NCI-H1436 (cell line): Measurements from ENCODE around the gene TMEM92.
"Not testable (repeated sequence)": the region's sequence is repeated elsewhere in the genome, so short reads cannot be mapped to it uniquely, and the experiment has no call there.

ENCODE experiments used
- DNase-seq: peaks from one replicate; lab custom pipeline; 2025; lab: John Stamatoyannopoulos, UW

Gene TMEM92

GRCh38 chr17:50276588-50277356, 2.5 kb downstream of the TMEM92 start:
- DNase-seq, result no peak

GRCh38 chr17:50277357-50277754, 3.1 kb downstream of the TMEM92 start:
- no peak for DNase-seq

- DNase-seq, result no peak
Measured at GRCh38 chr17:50278526-50279180, 4.4 kb downstream of the TMEM92 start.

GRCh38 chr17:50279181-50279526, 4.9 kb downstream of the TMEM92 start:
- DNase-seq, result no peak

- no peak for DNase-seq
Measured at GRCh38 chr17:50279639-50280038, 5.4 kb downstream of the TMEM92 start.

- no peak for DNase-seq
Measured at GRCh38 chr17:50280068-50280467, 5.8 kb downstream of the TMEM92 start.

- no peak for DNase-seq
Measured at GRCh38 chr17:50280801-50281441, 6.7 kb downstream of the TMEM92 start.

- no peak for DNase-seq
Measured at GRCh38 chr17:50281739-50282401, 7.6 kb downstream of the TMEM92 start.

GRCh38 chr17:50283246-50283645, 9.0 kb downstream of the TMEM92 start:
- DNase-seq, result no peak

GRCh38 chr17:50283714-50284113, 9.4 kb downstream of the TMEM92 start:
- no peak for DNase-seq

- DNase-seq, result no peak
Measured at GRCh38 chr17:50285941-50286340, 11.7 kb downstream of the TMEM92 start.

- DNase-seq, result not testable (repeated sequence)
Measured at GRCh38 chr17:50287302-50287701, 13.0 kb downstream of the TMEM92 start.

- DNase-seq, result no peak
Measured at GRCh38 chr17:50288306-50288705, 14.0 kb downstream of the TMEM92 start.

- DNase-seq, result no peak
Measured at GRCh38 chr17:50289278-50289677, 15.0 kb downstream of the TMEM92 start.

- no peak for DNase-seq
Measured at GRCh38 chr17:50289991-50290702, 15.9 kb downstream of the TMEM92 start.

- no peak for DNase-seq
Measured at GRCh38 chr17:50290933-50291332, 16.7 kb downstream of the TMEM92 start.

GRCh38 chr17:50292465-50292864, 18.2 kb downstream of the TMEM92 start:
- no peak for DNase-seq

- no peak for DNase-seq
Measured at GRCh38 chr17:50295021-50295420, 20.8 kb downstream of the TMEM92 start.

GRCh38 chr17:50297407-50297865, 23.2 kb downstream of the TMEM92 start:
- peak; percentile 76 for DNase-seq

GRCh38 chr17:50298018-50298417, 23.8 kb downstream of the TMEM92 start:
- DNase-seq, result no peak

GRCh38 chr17:50299776-50300175, 25.5 kb downstream of the TMEM92 start:
- DNase-seq, result no peak

- DNase-seq, result not testable (repeated sequence)
Measured at GRCh38 chr17:50300824-50301223, 26.6 kb downstream of the TMEM92 start.
